Measurements from ENCODE around the gene BICC1. TPM values are rescaled to one million over a fixed set of nuclear protein-coding genes. Genes with fewer than 3 reads are reported as not detected.

The BICC1 gene
- total RNA-seq, 4 donors from 2014 or later = 0.60 to 5.1 (median 2.2) TPM

GRCh38 chr10:58813573-58813972 lies 300.9 kb downstream of the BICC1 start:
- no peak for DNase-seq
- Histone ChIP-seq H3K4me1 (peaks cover 0 to 9% (median 0%) of the 10 kb centered on the region in 4 donors), H3K9me3 (no peaks in the 10 kb centered on the region), H3K27me3 (no peaks in the 10 kb centered on the region), H3K36me3 (no peaks in the 10 kb centered on the region), H3K4me3 (no peak overlapping the region), H3K27ac (no peak overlapping the region)
- in situ Hi-C loops (cut with MboI; ENCODE audit: low pct_ligation_motif_present in 1 of 4, low pct_unique_long_range_greater_than_20kb in 1 of 4, low sequenced_read_pairs in 3 of 4) (no loop called here), intact Hi-C loops (cut with DNase I; ENCODE audit: low total_unique reads) (no loop called here)
- WGBS, 2 donors (ENCODE audit: low coverage in 1 of 2) = 49 to 58% methylated on average over 5 to 8 of the region's 8 CpGs
- TF ChIP-seq POLR2AphosphoS5 (IDR thresholded peaks at IDR 0.05) (no peak), POLR2A (IDR thresholded peaks at IDR 0.05) (no peak), EP300 (IDR thresholded peaks at IDR 0.05; ENCODE audit: low read depth) (no peak), CTCF (IDR thresholded peaks at IDR 0.05) (no peak)

GRCh38 chr10:58817201-58817846 lies 304.7 kb downstream of the BICC1 start:
- Histone ChIP-seq H3K9me3 (no peaks in the 10 kb centered on the region), H3K4me1 (peaks cover 0 to 9% (median 0%) of the 10 kb centered on the region in 4 donors), H3K27me3 (no peaks in the 10 kb centered on the region), H3K4me3 (no peak overlapping the region), H3K27ac (no peak overlapping the region), H3K36me3 (no peaks in the 10 kb centered on the region)
- intact Hi-C loops (cut with DNase I; ENCODE audit: low total_unique reads) = no loop called here
- in situ Hi-C loops (cut with MboI; ENCODE audit: low pct_ligation_motif_present in 1 of 4, low pct_unique_long_range_greater_than_20kb in 1 of 4, low sequenced_read_pairs in 3 of 4) = no loop called here
- 29 to 41% methylated on average over 2 of the region's 2 CpGs for WGBS, 2 donors (ENCODE audit: low coverage in 1 of 2)
- no peak for DNase-seq
- TF ChIP-seq POLR2A (IDR thresholded peaks at IDR 0.05) (no peak), CTCF (IDR thresholded peaks at IDR 0.05) (no peak), EP300 (IDR thresholded peaks at IDR 0.05; ENCODE audit: low read depth) (no peak), POLR2AphosphoS5 (IDR thresholded peaks at IDR 0.05) (no peak)

GRCh38 chr10:58818900-58819299 lies 306.2 kb downstream of the BICC1 start:
- Histone ChIP-seq H3K4me3 (no peak overlapping the region), H3K4me1 (peaks cover 0 to 9% (median 0%) of the 10 kb centered on the region in 4 donors), H3K27ac (no peak overlapping the region), H3K36me3 (no peaks in the 10 kb centered on the region), H3K9me3 (no peaks in the 10 kb centered on the region), H3K27me3 (no peaks in the 10 kb centered on the region)
- intact Hi-C loops (cut with DNase I; ENCODE audit: low total_unique reads) (no loop called here), in situ Hi-C loops (cut with MboI; ENCODE audit: low pct_ligation_motif_present in 1 of 4, low pct_unique_long_range_greater_than_20kb in 1 of 4, low sequenced_read_pairs in 3 of 4) (no loop called here)
- 20 to 22% methylated on average over 1 of the region's 1 CpG for WGBS, 2 donors (ENCODE audit: low coverage in 1 of 2)
- DNase-seq = no peak
- TF ChIP-seq POLR2AphosphoS5 (IDR thresholded peaks at IDR 0.05) (no peak), EP300 (IDR thresholded peaks at IDR 0.05; ENCODE audit: low read depth) (no peak), CTCF (IDR thresholded peaks at IDR 0.05) (no peak), POLR2A (IDR thresholded peaks at IDR 0.05) (no peak)

- intact Hi-C loops (cut with DNase I; ENCODE audit: low total_unique reads) = no loop called here
- no peak overlapping the region for H3K27ac ChIP-seq
- in situ Hi-C loops (cut with MboI; ENCODE audit: low pct_ligation_motif_present in 1 of 4, low pct_unique_long_range_greater_than_20kb in 1 of 4, low sequenced_read_pairs in 3 of 4) = no loop called here
- no peaks in the 10 kb centered on the region for H3K9me3 ChIP-seq
- no peaks in the 10 kb centered on the region for H3K36me3 ChIP-seq
- 67 to 83% methylated on average over 1 of the region's 1 CpG for WGBS, 2 donors (ENCODE audit: low coverage in 1 of 2)
- H3K4me1 ChIP-seq = peaks cover 0 to 9% (median 0%) of the 10 kb centered on the region in 4 donors
- DNase-seq = no peak
- H3K4me3 ChIP-seq = no peak overlapping the region
- TF ChIP-seq CTCF (IDR thresholded peaks at IDR 0.05) (no peak), POLR2A (IDR thresholded peaks at IDR 0.05) (no peak), EP300 (IDR thresholded peaks at IDR 0.05; ENCODE audit: low read depth) (no peak), POLR2AphosphoS5 (IDR thresholded peaks at IDR 0.05) (no peak)
- no peaks in the 10 kb centered on the region for H3K27me3 ChIP-seq
Measured at GRCh38 chr10:58820386-58820785, 307.7 kb downstream of the BICC1 start.
